Thyroid gland (tissue), 4 donors: ENCODE data around the gene TRMU.

Experiments used
- CTCF ChIP-seq, 6 experiments: fragments of 200-600 bp in 3 of 6; fragments of 450-650 bp in 3 of 6; sonication (generic) in 3 of 6; IDR thresholded peaks; one replicate each; pipeline ENCODE4 v1.5.1; 2016 to 2019; ENCODE audit warnings: antibody characterized with exemption in 6 of 6, mild to moderate bottlenecking in 2 of 6, inconsistent platforms in 1 of 6, moderate library complexity in 1 of 6
- POLR2A ChIP-seq, 2 donors: fragments of 450-650 bp; IDR thresholded peaks; one replicate each; pipeline ENCODE4 v1.6.1; 2017; ENCODE audit warnings: antibody characterized with exemption in 2 of 2, mild to moderate bottlenecking in 2 of 2, moderate library complexity in 1 of 2

- TF ChIP-seq POLR2A (IDR thresholded peaks at IDR 0.05), result no peak
- no peak for TF ChIP-seq CTCF (IDR thresholded peaks at IDR 0.05)
These were observed 7.6 kb upstream of the TRMU start for GRCh38 chr22:46327691-46328465.
